Fibroblast of villous mesenchyme (primary cell): ENCODE results near the gene NTNG2. TPM values are rescaled to one million over a fixed set of nuclear protein-coding genes. Genes with fewer than 3 reads are reported as not detected.

Experiments used
- DNase-seq: peaks from one replicate; pipeline ENCODE4 v3.0.0-alpha.2; 2010; ENCODE audit warnings: low read depth
- H3K4me3 ChIP-seq: 2 replicates; pipeline ENCODE4 v1.5.1; 2011; ENCODE audit warnings: low read depth, mild to moderate bottlenecking, low read length
- CTCF ChIP-seq: IDR thresholded peaks from 2 replicates; pipeline ENCODE4 v1.5.1; 2012; ENCODE audit warnings: low read depth, mild to moderate bottlenecking, low read length; ENCODE audit not compliant: insufficient read depth
- total RNA-seq: library from RNA; depleted of rRNA; stranded (reverse); fragments of >200 nt; gene quantifications from 2 replicates; pipeline ENCODE4 v1.2.3, GENCODE V29; 2012

NTNG2 gene
- total RNA-seq, 1 donor, result 0.86 TPM

DNA sequence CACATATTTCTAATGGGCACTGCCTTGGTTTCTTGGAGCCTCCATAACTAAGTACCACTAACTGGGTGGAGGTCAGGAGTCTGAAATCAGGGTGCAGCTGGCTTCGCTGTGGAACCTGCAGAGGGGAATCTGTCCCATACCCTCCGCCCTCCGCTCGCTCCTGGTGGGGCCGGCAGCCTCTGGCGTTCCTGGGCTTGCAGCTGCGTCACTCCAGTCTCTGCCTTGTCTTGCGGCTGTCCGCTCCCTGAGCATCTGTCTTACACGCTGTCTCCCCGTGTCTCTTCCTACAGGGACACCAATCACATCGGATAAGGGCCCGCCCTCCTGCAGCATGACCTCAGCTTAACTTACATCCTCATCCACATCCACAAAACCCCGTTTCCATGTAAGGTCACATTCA, 45.4 kb downstream of the NTNG2 start:
- DNase-seq, result no peak
- no peak for TF ChIP-seq CTCF
- no peak overlapping the region for H3K4me3 ChIP-seq

GRCh38 chr9:132207839-132208615, 46.2 kb downstream of the NTNG2 start:
- no peak overlapping the region for H3K4me3 ChIP-seq
- DNase-seq, result no peak
- TF ChIP-seq CTCF, result no peak

DNA sequence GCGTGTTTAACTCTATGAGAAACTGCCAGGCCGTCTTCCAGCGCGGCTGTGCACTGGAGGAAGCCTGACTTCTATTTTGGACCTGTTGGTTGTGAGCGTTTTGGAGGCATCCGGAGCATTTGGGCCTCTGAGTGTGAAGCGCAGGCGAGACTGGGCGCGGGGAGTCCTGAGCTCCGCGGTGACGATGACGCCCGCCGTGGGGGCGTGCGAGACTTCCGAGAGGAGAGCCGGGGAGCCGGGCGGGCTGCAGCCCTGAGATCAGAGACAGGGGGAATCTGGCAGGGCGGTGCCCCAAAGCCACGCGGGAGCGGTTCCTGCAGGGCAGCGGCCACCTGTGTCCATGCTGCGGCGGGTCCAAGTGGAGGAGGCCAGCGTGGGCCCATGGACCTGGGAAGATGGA, 47.4 kb downstream of the NTNG2 start:
- TF ChIP-seq CTCF, result no peak
- no peak overlapping the region for H3K4me3 ChIP-seq

DNA sequence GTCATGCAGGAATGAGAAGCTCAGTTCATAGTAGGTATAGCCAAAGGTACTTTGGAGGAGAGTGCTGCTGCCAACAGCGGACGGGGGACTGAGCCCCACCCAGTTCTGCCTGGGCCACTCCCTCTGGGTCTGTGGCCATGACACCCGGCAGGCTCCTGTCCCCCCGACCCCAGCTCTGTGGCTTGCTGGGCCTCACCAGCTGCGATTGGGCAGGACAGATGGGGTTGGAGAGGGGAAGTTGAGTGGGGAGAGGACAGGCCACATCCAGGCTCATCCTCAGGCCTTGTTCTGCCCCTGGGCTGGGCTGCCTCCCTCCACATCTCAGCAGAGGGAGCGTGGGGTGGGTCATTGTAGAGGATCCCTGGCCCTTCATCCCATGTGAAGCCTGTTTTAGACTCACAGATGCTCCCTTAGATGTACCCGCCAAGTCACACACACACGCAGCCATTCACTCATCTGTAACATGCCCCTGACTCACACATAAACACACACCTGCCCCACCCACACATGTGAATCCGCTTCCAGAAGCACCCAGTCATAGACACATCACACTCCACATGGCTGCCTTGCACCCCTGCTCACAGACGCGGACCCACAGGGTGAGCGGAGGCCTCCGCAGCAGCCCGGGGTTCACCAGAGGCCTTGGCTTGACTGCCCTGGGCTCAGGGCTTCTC, 48.8 kb downstream of the NTNG2 start:
- DNase-seq, result no peak
- no peak for TF ChIP-seq CTCF
- H3K4me3 ChIP-seq, result no peak overlapping the region

More for the DNA sequence above, 47.4 kb downstream of the NTNG2 start:
- no peak for DNase-seq

GRCh38 chr9:132211570-132211969, 49.7 kb downstream of the NTNG2 start:
- no peak for DNase-seq
- no peak overlapping the region for H3K4me3 ChIP-seq
- no peak for TF ChIP-seq CTCF

- H3K4me3 ChIP-seq, result no peak overlapping the region
- TF ChIP-seq CTCF, result no peak
- peak; percentile 63 for DNase-seq
Measured at GRCh38 chr9:132214027-132214622, 52.3 kb downstream of the NTNG2 start.
